HG03196 (cell line): ENCODE data around the gene PNISR.
A peak's percentile ranks its signal among the peaks of the same experiment; 100 is the strongest.
"Not testable (repeated sequence)": the region's sequence is repeated elsewhere in the genome, so short reads cannot be mapped to it uniquely, and the experiment has no call there.

Experiments
- ATAC-seq: cut with Tn5 transposase; IDR thresholded peaks from one replicate; pipeline ENCODE4 v1.9.1; 2021; ENCODE audit not compliant: unreplicated experiment

The PNISR gene, protein sequence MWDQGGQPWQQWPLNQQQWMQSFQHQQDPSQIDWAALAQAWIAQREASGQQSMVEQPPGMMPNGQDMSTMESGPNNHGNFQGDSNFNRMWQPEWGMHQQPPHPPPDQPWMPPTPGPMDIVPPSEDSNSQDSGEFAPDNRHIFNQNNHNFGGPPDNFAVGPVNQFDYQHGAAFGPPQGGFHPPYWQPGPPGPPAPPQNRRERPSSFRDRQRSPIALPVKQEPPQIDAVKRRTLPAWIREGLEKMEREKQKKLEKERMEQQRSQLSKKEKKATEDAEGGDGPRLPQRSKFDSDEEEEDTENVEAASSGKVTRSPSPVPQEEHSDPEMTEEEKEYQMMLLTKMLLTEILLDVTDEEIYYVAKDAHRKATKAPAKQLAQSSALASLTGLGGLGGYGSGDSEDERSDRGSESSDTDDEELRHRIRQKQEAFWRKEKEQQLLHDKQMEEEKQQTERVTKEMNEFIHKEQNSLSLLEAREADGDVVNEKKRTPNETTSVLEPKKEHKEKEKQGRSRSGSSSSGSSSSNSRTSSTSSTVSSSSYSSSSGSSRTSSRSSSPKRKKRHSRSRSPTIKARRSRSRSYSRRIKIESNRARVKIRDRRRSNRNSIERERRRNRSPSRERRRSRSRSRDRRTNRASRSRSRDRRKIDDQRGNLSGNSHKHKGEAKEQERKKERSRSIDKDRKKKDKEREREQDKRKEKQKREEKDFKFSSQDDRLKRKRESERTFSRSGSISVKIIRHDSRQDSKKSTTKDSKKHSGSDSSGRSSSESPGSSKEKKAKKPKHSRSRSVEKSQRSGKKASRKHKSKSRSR

DNA sequence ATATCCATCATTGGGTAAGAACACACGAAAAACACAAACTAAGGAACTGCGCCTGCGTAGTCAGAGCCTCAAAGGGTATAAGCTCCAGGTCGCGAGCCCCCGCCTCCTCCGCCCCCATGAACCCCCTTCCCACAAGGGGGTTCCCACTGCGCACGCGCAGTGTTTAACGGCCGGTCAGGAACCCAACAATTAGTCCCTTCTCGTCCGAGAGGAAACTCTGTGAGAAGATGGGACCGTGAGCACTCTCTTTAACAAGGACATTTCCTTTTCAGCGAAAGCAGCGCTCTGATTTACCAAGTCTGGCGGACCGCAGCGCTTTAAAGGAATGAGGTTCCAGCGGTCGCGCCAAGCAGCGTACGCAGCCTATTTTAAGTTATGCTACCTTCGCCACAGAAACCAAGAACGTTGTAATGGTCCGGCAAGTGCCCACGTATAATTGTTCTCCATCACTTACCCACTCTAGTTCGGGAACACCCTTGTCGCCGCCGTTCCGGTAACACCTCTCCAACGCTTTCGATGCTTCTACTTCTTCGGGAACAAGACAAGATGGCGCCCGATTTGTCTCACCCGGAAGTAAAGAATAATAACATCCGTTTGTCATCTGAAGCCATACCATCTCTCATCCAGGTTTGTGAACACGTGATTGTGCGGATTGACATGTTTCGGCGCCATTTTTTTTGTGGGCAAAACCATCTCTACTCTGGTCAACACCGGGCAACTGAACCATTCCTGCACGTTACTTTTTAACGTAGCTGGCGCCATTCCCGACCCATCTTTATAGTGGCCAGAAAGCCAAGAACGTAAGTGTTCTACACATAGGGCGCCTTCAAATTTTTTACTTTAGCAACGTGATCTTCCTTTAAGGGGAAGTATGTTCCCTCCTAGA is at the start of gene PNISR:
TSS of gene PNISR (minus strand) at position 548 of the 886 bp plus-strand sequence. CDS start 10,649 bp downstream, outside the sequence.
- peak; percentile 92 for ATAC-seq

DNA sequence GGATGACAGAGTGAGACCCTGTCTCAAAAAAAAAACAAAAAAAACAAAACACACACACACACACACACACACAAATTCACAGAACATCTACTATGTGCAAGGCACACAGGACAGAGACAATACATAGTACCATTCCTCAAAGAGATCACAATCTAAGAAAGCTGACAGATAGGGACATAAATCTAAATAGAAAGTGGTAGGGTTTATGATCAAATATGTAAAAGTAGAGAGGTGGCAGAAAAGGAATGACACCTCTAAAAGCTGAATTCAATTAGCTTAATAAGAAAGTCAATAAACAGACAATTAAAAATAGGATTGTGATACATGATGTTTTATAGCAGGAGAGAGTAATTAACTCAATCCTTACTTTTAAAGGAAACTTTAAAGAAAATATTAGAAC is 48.6 kb upstream of the PNISR start:
- ATAC-seq: no peak

DNA sequence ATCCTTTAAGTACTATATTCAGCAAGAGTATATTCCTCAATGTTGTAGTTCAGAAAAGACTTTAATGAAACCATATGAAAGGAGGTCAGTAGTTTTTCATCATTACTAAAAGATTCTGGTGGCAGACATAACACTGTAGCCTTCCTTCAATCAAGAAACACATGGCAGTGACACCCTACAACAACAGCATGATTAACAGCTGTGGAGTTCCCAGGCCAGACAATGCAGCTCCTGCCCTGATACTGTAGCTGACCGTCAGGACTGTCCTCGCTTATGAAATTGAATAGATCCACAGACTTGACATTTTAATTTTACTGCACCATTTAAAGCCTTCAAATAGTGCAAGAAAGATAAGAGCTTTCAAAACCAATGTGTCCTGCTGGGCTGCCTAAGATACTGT is 46.5 kb upstream of the PNISR start:
- no peak for ATAC-seq

DNA sequence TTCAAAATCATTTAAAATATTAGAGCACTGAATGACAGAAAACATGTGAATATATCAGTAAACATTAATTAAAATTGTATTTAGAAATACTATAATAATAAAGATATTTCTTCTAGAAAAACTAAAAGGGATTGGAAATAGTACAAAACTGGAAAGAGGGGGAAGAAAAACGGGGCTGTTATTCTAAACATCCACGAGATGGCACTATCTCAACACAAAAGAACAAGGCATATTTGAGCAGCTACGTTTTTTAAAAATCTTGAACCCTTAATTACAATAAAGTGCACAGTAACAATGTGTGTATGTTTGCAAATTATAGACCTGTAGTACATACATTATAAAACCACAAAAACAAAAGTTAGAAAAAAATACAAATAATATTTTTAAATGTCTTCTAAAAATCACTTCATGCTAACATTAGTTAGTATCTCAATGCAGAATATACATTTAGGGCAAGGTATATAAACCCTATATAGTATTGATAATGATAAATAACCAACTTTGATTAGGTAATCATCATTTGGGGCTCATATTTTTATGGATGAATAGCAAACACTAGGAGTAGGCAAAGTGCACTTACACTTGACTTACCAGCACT is 42.5 kb upstream of the PNISR start:
- ATAC-seq: no peak

DNA sequence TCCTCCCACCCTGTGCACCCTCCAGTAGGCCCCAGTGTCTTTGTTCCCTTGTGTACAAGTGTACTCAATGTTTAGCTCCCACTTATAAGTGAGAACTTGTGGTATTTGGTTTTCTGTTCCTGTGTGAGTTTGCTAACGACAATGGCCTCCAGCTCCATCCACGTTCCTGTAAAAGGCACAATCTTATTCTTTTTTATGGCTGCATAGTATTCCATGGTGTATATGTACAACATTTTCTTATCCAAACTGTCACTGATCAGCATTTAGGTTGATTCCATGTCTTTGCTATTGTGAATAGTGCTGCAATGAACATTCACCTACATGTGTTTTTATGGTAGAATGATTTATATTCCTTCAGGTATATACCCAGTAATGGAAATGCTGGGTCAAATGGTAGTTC is 34.0 kb upstream of the PNISR start:
- not testable (repeated sequence) for ATAC-seq

DNA sequence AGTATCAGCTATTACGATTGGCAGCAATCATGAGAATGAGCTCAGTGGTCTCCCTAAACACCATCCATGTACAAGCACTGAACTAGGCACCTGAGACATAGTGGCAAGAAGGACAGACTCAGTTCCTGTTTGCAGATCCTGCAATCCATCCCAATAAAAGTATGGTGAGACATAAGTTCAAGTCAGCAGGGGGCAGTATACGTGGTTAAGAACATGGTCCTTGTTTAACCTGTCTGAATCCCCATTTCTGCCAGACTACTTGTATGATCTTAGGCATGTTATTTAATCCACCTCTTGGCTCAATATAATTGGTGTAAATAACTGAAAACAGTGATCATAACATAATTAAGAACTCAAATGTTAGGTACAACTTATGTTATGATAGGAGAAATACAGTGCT is 33.2 kb upstream of the PNISR start:
- ATAC-seq: no peak

DNA sequence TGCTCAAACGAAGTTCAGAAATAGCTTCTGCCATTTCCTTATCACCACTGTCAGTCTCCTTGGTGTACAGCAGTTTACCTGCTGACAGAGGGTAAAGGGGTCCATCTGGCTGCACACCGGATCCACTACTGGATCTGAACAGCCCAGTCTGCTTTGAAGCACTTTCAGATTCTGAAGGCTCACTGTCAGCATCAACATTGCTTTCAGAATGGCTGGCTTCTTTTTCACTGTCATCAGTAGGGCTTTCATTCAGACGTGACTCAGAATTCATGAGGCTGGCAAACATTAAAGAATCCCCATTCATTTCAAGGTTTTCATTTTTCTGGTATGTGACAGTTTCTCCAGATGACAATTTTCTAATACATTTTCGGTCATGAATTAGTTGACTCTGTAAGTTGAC is 21.0 kb upstream of the PNISR start:
- ATAC-seq: no peak

DNA sequence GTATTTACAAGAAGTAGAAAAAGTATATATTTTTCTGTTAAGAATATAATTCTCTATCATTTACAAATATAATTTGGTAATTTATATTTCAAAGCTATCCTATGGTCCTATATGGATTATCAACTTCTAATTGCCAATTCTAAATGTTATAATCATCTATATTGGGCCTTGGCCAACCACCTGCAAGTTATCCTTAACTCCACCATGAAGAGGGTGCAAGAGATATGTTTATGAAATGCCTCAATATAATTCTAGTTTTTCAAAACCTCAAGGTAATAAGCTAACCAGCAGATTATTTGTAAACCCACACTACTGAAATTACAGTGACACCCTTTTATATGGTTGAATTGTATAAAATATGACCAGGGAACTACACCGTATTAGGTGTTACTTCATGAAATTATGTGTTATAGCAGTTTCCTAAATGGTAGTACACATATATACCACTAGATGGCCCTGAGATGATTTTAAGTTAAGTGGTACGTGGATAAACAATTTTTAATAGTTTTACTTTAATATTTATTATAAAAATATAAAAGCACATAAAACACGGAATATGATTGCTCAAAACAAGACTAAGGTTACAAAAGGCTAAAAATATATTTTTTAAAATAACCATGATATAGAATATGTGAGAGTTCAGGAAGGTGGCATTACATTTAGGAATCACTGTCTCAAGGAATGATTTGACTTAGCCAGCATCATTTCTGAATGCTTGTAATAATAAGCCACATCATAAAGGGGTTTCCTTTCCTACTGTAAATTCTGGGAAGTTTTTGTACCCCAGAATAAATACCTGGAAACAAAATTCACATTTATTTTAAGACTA is 9.8 kb upstream of the PNISR start:
- no peak for ATAC-seq

DNA sequence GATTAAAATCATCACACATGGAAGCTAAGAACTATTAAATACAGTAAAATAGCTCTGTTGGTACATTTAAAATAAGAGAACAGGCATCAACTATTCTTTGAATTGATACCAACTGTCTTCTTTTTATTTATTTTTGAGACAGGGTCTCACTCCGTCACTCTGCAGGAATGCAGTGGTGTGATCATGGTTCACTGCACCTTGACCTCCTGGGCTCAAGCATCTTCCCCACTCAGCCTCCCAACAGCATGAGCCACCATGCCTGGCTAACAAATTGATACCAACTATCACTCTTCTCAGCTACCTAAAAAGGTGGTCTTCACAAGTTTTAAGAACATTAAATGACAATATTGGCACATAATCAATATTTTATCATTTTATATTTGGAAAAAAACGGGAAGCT is 7.8 kb upstream of the PNISR start:
- no peak for ATAC-seq

DNA sequence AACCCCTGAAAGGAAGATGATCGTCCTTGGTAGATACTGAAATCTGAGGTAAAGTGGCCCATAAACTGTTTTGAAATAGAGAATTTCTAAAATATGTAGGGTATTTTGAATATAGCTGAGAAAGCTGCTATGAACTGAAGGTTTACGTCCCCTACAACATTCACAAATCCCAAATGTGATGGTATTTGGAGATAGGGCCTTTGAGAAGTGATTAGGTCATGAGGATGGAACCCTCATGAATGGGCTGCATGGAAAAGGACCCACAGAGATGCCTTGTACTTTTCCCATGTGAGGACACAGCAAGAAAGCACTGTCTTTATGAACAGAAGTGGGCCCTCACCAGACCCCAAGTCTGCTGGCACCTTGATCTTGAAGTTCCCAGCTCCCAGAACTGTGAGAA is 6.8 kb upstream of the PNISR start:
- ATAC-seq: no peak

DNA sequence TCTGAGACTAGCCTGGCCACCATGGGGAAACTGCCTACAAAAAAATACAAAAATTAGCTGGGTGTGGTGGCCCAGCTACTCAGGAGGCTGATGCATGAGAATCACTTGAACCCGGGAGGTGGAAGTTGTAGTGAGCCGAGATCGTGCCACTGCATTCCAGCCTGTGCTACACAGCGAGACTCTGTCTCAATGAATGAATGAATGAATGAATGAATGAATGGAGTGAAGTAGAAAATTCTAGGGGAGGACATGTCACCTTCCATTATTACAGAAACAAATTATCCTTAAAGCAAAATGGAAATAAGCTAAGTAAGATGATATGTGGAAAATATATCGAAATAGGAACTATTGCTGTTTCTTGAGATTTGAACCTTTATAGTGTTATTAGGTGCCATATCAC is 2.9 kb upstream of the PNISR start:
- ATAC-seq: no peak

DNA sequence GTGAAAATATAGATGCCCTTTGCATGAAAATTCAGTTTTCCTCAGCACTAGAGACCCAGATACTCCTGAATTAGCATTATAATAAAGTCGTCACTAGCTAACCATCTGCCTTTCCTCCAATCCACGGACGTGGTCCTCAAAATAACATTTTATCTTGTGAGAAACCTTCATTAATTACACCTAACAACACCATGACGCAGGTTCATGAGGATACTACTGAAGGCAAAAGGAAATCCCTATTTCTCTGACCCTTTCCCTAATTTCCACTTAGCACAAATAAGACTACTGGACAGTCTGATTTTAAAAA is 1.3 kb upstream of the PNISR start:
- ATAC-seq: no peak

DNA sequence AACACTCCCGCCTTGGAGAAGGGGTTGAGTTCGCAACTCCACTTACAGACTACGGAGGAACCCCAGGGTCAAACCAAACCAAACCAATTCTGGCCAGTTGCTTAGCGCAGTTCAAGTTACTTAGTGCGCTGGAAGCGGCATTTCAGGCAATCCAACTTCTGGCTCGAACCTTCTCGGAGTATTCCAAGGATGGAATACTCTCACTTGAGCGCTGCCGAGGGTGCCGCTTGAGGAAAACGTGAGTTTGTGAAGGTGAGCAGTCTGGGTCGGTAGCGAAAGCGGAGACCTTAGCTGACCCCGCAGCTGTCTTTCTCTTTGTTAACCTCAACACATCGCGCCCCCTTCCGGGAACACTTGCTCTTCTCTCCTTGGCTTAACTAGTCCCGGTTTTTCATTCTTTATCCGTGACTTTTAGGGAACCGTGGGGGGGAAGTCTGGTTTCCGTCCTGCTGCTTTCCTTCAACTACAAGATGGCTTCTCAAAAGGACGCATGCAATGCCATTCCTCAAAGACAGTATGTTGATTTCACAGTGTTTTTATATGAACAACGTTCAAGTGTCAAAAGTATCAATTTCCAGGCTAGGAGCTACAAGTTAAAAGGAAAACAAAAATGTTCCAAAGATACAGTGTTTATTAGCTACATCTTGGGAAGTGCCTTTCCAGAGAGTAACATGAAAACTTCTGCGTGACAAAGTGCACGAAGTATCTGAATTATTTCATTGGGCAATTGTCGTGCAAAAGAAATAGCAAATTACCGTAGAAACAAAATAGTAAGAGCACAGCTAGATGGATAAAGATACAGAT is 741 bp upstream of the PNISR start:
- peak; percentile 52 for ATAC-seq

DNA sequence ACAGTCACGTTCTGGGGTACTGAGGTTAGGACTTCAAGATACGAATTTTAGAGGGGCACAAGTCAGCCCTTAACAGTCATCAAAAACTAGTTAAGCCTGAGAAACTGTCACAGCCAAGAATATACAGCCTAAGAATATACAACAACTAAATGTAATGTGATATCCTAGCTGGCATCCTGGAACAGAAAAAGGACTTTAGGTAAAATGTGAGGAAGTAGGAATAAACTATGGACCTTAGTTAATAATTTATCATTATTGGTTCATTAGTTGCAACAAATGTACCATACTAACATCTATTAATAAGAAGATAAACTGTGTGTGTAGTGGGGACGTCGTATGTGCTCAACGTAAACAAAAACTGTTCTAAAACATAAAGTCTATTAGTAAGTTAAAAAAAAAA is 1.1 kb downstream of the PNISR start:
- no peak for ATAC-seq

DNA sequence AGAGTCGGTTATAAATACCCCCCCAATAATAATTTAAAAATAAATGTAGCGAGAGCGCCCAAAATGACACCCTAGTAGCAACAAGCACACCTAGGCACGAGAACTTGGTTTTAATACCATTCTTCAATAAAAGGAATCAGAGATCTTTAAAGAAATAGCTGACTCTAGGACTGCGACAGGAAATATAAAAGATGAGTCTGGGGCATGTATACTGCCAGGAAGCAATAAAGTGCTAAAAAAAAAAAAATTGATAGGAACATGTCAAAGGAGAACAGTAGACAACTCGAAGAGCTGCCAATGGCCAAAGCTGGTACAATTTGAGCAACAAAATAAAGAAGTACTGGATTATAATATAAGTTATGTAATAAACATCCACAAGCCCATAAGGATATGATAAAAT is 2.2 kb downstream of the PNISR start:
- ATAC-seq: no peak

DNA sequence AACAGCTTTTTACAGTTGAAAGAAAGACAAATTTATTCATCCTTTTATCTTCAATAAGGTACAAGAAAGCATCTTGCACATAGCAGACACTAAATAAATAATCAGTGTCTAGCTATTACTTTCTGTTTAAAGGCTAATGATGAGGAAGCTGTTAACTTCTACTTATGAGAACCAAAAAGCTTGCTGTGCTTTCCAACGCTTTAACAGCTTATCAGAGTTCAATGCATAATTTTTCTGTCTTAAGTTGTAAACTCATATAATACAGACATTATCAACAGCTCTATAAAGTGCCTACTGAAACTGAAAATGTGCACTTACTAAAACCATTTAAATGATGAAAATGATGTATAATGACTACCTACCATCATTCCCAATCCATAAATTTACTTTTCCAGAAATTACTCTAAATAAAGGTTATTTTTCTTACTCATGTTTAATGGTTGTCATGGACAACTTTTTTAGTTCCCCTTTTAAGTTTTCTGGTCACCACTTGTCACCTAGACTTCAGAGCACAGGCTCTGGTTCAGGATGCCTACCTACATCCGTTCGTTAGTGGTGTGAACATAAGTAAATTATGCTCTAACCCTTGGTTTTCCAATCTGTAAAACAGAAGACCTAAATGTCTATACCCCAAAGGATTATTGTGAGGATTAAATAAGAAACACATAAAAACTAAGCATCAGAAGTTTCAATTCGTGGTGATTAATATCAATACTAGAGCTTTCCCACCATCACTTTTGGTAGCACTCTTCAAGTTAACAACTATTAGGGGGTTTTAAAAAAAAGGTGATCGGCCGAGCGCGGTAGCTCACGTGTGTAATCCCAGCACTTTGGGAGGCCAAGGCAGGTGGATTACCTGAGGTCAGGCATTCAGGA is 8.0 kb downstream of the PNISR start:
- peak; percentile 88 for ATAC-seq

DNA sequence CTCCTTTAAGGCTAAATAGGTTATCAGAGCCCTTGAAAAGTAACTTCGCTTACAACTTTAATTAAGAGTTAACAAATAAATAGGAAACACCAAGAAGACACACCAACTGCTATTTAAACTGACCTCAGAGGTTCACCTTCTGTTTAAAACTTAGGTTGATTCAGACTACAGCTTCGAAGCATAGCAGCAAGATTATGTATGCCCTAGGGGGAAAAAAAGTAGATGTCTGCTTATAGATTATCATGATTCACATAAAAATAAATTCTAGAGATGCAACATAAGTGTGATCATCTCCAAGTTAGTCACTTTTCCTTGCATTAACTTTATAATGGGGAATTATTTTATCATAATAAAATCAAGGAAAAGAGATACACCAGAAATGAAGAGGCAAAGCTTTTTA is 8.9 kb downstream of the PNISR start:
- no peak for ATAC-seq

DNA sequence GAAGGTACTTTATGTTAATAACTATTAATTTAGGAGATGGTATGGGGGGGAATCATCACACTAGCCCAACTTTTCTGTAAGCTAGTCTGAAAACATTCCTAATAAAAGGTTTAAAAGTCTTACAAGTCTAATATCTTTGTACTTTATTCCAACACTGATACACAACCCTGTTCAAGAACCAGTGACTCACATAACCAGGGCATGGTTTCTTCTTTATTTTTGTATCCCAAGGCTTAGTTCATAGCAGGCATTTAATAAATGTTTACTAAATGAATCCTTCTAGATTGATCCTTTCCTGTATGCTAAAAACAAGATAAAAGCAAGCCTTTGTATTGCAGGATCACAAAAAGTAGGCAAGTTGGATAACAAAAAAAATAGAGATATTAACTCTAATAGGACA is 9.7 kb downstream of the PNISR start:
- ATAC-seq: no peak
